Naive thymus-derived CD8-positive, alpha-beta T cell (primary cell): ENCODE data around the gene ZNF75A. TPM values are rescaled to one million over a fixed set of nuclear protein-coding genes. Genes with fewer than 3 reads are reported as not detected.

Experiments used
- ATAC-seq, 2 donors: fragments of 150-1000 bp; cut with Tn5 transposase in 1 of 2; sonication (Bioruptor Pico), chemical (Tn5 transposase) in 1 of 2; 1 replicate in 1 of 2; 2 replicates in 1 of 2; pipeline ENCODE4 v1.10.0; 2021; ENCODE audit warnings: mild to moderate bottlenecking in 2 of 2, moderate library complexity in 2 of 2
- POLR2A ChIA-PET: fragments of 350-600 bp; sonication (Branson Sonifier 250); formaldehyde crosslinking; loops from one replicate; lab custom pipeline; 2021; ENCODE audit warnings: antibody characterized with exemption; lab: Charles Lee
- DNase-seq, 10 donors: peaks; one replicate each; pipeline versions ENCODE4 v3.0.0 to v3.0.0-alpha.2; 2020 to 2022
- H3K27ac Mint-ChIP-seq, 10 donors: one replicate each; pipeline ENCODE4 v1.8.0; 2020 to 2022; ENCODE audit warnings: mild to moderate bottlenecking in 10 of 10, mixed read lengths in 10 of 10, moderate library complexity in 4 of 10, inconsistent platforms in 1 of 10
- H3K27me3 Mint-ChIP-seq, 5 donors: one replicate each; pipeline ENCODE4 v1.8.0; 2021 to 2022; ENCODE audit warnings: mixed read lengths in 5 of 5
- H3K36me3 Mint-ChIP-seq, 3 donors: one replicate each; pipeline ENCODE4 v1.8.0; 2020 to 2022; ENCODE audit warnings: mixed read lengths in 3 of 3, mild to moderate bottlenecking in 2 of 3, inconsistent platforms in 1 of 3
- H3K4me1 Mint-ChIP-seq, 4 donors: one replicate each; pipeline ENCODE4 v1.8.0; 2021 to 2022; ENCODE audit warnings: mixed read lengths in 4 of 4
- H3K4me3 Mint-ChIP-seq, 10 donors: one replicate each; pipeline ENCODE4 v1.8.0; 2020 to 2022; ENCODE audit warnings: mild to moderate bottlenecking in 10 of 10, mixed read lengths in 10 of 10, moderate library complexity in 6 of 10, inconsistent platforms in 1 of 10
- H3K9me3 Mint-ChIP-seq, 9 donors: one replicate each; pipeline ENCODE4 v1.8.0; 2020 to 2022; ENCODE audit warnings: mixed read lengths in 9 of 9, mild to moderate bottlenecking in 3 of 9, inconsistent platforms in 1 of 9, moderate library complexity in 1 of 9
- polyA plus RNA-seq, 3 donors: library from polyadenylated mRNA; unstranded; fragments of 300-500 nt; fragmentation: Illumina TruSeq; gene quantifications; one replicate each; pipeline ENCODE4 v1.2.3, GENCODE V29; 2021
- total RNA-seq, 8 experiments: library from RNA in 2 of 8; stranded (reverse) in 2 of 8; gene quantifications; one replicate each; pipeline ENCODE4 v1.2.3 and lab custom pipeline; 2021 to 2026

Gene ZNF75A
- total and polyA plus RNA-seq, 5 experiments from 2014 or later, result 18.2 to 128 (median 32.3) TPM

DNA sequence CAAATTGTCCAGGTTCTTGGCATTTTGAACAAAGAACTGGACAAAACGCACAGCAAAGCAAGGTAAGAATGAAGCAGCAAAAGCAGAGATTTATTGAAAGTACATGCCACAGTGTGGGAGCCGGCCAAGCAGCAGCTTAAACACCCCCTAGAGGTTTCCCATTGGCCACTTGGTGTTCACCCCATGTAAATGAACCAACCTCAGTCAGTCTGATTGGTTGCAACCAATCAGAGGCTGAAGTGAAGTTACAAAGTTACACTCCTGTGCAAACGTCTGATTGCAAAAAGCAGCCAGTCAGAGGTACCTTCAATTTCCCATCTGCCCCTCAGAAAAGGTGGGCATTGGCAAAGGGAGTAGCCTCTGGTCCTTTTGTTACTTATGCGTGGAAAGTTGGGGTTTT is 30.8 kb upstream of the ZNF75A start:
- Mint-ChIP-seq H3K27ac (no peak overlapping the region), H3K4me1 (peaks cover 0 to 9% (median under 1%) of the 10 kb centered on the region in 4 donors), H3K27me3 (no peaks in the 10 kb centered on the region), H3K9me3 (peaks cover 0 to 19% (median 0%) of the 10 kb centered on the region in 9 donors), H3K4me3 (no peak overlapping the region), H3K36me3 (peaks cover 0 to 4% (median 3%) of the 10 kb centered on the region in 3 donors)
- DNase-seq, result no peak
- POLR2A ChIA-PET, result no interaction called here
- no peak for ATAC-seq

DNA sequence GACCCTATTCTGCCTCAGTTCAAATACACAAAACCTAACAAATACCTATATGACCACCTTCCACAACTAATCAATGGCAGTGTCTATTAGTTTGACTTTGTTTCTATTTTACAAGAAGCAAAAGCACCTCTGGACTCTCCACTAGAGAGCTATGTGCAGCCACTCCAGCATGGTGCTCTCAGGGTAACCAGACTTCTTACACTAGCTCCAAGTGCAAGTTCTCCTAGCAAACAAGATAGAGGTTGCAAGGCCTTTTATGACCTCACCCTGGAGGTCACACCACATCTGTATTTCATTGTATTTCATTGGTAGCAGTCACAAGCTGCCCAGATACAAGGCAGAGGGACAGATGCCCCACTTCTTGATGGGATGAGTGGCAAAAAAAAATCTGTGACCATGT is 30.4 kb upstream of the ZNF75A start:
- POLR2A ChIA-PET, result no interaction called here
- Mint-ChIP-seq H3K36me3 (peaks cover 0 to 2% (median under 1%) of the 10 kb centered on the region in 3 donors), H3K4me1 (peaks cover 0 to 9% (median 2%) of the 10 kb centered on the region in 4 donors), H3K27ac (no peak overlapping the region), H3K27me3 (no peaks in the 10 kb centered on the region), H3K9me3 (peaks cover 0 to 18% (median 0%) of the 10 kb centered on the region in 9 donors), H3K4me3 (no peak overlapping the region)
- no peak for DNase-seq
- no peak for ATAC-seq

DNA sequence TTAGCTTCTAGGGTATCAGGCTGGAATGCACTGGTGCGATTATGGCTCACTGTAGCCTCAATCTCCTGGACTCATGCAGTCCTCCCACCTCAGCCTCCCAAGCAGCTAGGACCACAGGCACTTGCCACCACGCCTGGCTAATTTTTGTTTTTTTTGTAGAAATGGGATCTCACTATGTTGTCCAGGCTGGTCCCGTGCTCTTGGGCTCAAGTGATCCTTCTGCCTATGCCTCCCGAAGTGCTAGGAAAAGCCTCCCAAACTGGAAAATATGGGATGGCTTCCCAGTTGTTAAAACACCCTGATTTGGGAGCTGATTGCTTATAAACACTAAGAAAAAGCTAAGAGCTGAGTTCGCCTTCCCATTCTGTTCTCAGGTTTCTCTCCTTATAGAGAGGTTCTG is 28.6 kb upstream of the ZNF75A start:
- no peak for DNase-seq
- Mint-ChIP-seq H3K4me1 (peaks cover 0 to 12% (median 2%) of the 10 kb centered on the region in 4 donors), H3K36me3 (no peaks in the 10 kb centered on the region), H3K4me3 (no peak overlapping the region), H3K27ac (peak overlapping the region in 1 of 10 donors; percentile 16), H3K27me3 (no peaks in the 10 kb centered on the region), H3K9me3 (peaks cover 0 to 16% (median 0%) of the 10 kb centered on the region in 9 donors)
- no peak for ATAC-seq
- POLR2A ChIA-PET, result interaction anchor here (0.5 to 2.3 kb wide), 6 partner anchors 10 to 995 kb away, joined by 3 to 17 read pairs (median 6); no protein-coding TSS in a partner anchor

GRCh38 chr16:3281222-3281820 is 24.0 kb upstream of the ZNF75A start:
- Mint-ChIP-seq H3K36me3 (peaks cover 13 to 23% (median 22%) of the 10 kb centered on the region in 3 donors), H3K27ac (peak overlapping the region in 2 of 10 donors; percentile 19 to 65), H3K4me1 (peaks cover 15 to 42% (median 37%) of the 10 kb centered on the region in 4 donors), H3K4me3 (peak overlapping the region in 8 of 10 donors; percentile 8 to 97 (median 72)), H3K27me3 (no peaks in the 10 kb centered on the region), H3K9me3 (peaks cover 0 to 17% (median 5%) of the 10 kb centered on the region in 9 donors)
- ATAC-seq (no peak), DNase-seq (no peak)
- POLR2A ChIA-PET, result interaction anchor here (2.3 kb wide), 1 partner anchor 9 kb away, joined by 12 read pairs; no protein-coding TSS in a partner anchor

GRCh38 chr16:3282103-3282729 is 23.1 kb upstream of the ZNF75A start:
- Mint-ChIP-seq H3K4me1 (peaks cover 15 to 47% (median 39%) of the 10 kb centered on the region in 4 donors), H3K27me3 (no peaks in the 10 kb centered on the region)

GRCh38 chr16:3282730-3283542 is 22.4 kb upstream of the ZNF75A start, which contains the start of gene ZNF263:
TSS of gene ZNF263 (plus strand) at chr16:3283491. CDS start at chr16:3283819, 328 bp downstream.
- POLR2A ChIA-PET, result interaction anchor here (0.5 to 5.0 kb wide), 32 partner anchors 10 to 279 kb away, joined by 3 to 59 read pairs (median 4); partner anchors contain the start of genes CLUAP1, NAA60, TIGD7 and ZNF174
- DNase-seq (peak; percentile 88 to 98 (median 92)), ATAC-seq (peak; percentile 89 to 90)
- Mint-ChIP-seq H3K27me3 (no peaks in the 10 kb centered on the region), H3K27ac (peak within 1 kb of the TSS; percentile 94 to 99 (median 98)), H3K4me1 (peaks cover 15 to 47% (median 39%) of the 10 kb centered on the region in 4 donors), H3K9me3 (peaks cover 0 to 30% (median 7%) of the 10 kb centered on the region in 9 donors), H3K4me3 (peak within 1 kb of the TSS; percentile 90 to 98 (median 96)), H3K36me3 (peaks cover 18 to 39% (median 39%) of the 10 kb centered on the region in 3 donors)

More at GRCh38 chr16:3282103-3282729, 23.1 kb upstream of the ZNF75A start:
- ATAC-seq, result peak; percentile 12 to 28
- POLR2A ChIA-PET, result interaction anchor here (0.5 to 5.0 kb wide), 30 partner anchors 10 to 278 kb away, joined by 3 to 59 read pairs (median 5); partner anchors contain the start of genes CLUAP1, NAA60, TIGD7 and ZNF174
- DNase-seq, result no peak
- Mint-ChIP-seq H3K27ac (peak overlapping the region; percentile 89 to 99 (median 96)), H3K4me3 (peak overlapping the region; percentile 90 to 98 (median 96)), H3K9me3 (peaks cover 0 to 22% (median 7%) of the 10 kb centered on the region in 9 donors), H3K36me3 (peaks cover 18 to 32% (median 31%) of the 10 kb centered on the region in 3 donors)

DNA sequence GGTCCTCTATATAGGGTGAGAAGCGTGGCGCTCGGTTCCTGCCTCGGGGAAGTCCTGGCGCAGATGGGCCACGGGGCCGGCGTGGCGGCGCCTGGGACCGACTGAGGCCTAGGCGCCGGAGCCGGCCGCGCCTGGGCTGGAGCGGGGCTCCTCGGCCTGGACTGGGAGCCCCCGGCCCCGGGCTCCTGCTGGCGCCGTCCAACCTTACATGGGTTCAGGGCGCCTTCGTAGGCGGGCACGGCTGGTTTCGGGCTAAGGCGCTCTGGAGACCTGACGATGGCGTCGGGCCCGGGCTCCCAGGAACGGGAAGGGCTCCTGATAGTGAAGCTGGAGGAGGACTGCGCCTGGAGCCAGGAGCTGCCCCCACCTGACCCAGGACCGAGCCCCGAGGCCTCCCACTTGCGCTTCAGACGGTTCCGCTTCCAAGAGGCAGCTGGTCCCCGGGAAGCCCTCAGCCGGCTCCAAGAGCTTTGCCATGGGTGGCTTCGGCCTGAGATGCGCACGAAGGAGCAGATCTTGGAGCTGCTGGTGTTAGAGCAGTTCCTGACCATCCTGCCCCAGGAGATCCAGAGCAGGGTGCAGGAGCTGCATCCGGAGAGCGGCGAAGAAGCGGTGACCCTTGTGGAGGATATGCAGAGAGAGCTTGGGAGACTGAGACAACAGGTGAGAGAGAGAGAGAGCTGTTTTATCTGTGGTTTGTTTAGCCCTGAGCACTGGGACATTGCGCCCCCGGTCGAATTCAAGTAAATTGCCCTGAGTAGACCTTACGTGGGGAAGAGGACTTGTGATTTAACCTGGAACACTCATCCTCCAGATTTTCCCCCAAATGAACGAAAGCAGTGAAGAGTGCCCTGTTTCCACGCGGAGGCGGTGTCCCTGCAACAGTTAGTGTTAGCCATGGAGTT is 21.5 kb upstream of the ZNF75A start:
- Mint-ChIP-seq H3K27ac (peak overlapping the region; percentile 94 to 99 (median 98)), H3K9me3 (peaks cover 0 to 38% (median 10%) of the 10 kb centered on the region in 9 donors), H3K4me1 (peaks cover 15 to 47% (median 39%) of the 10 kb centered on the region in 4 donors), H3K27me3 (no peaks in the 10 kb centered on the region), H3K4me3 (peak overlapping the region; percentile 90 to 98 (median 96)), H3K36me3 (peaks cover 18 to 48% (median 47%) of the 10 kb centered on the region in 3 donors)
- POLR2A ChIA-PET, result interaction anchor here (0.5 to 5.0 kb wide), 31 partner anchors 11 to 280 kb away, joined by 3 to 59 read pairs (median 4); partner anchors contain the start of genes CLUAP1, NAA60, TIGD7 and ZNF174
- ATAC-seq, result no peak
- no peak for DNase-seq

GRCh38 chr16:3285131-3285530 is 20.2 kb upstream of the ZNF75A start:
- Mint-ChIP-seq H3K9me3 (peaks cover 0 to 50% (median 10%) of the 10 kb centered on the region in 9 donors), H3K4me3 (peak overlapping the region; percentile 73 to 98 (median 94))

DNA sequence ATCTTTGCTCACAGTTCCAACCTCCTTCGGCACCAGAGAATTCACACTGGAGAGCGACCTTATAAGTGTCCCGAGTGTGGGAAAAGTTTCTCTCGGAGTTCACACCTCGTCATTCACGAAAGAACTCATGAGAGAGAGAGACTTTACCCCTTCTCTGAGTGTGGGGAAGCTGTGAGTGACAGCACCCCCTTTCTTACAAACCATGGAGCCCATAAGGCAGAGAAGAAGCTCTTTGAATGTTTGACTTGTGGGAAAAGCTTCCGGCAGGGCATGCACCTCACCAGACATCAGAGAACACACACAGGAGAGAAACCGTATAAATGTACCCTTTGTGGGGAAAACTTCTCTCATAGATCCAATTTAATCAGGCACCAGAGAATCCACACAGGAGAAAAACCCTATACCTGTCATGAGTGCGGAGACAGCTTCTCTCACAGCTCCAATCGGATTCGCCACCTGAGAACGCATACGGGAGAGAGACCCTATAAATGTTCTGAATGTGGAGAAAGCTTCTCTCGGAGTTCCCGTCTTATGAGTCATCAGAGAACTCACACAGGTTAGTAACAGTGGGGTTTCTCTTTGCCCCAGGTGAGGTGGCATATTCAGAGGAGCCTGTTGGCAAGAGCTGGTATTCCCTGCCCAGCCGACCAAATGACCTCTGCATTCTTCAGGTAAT is 15.2 kb upstream of the ZNF75A start:
- Mint-ChIP-seq H3K36me3 (peaks cover 37 to 86% (median 82%) of the 10 kb centered on the region in 3 donors), H3K4me3 (peak overlapping the region in 1 of 10 donors; percentile 20), H3K4me1 (peaks cover 3 to 26% (median 12%) of the 10 kb centered on the region in 4 donors), H3K9me3 (peaks cover 5 to 92% (median 35%) of the 10 kb centered on the region in 9 donors), H3K27ac (no peak overlapping the region), H3K27me3 (no peaks in the 10 kb centered on the region)
- no peak for DNase-seq
- ATAC-seq, result no peak
- POLR2A ChIA-PET, result interaction anchor here (0.5 to 1.0 kb wide), 2 partner anchors 167 to 218 kb away, joined by 3 read pairs; no protein-coding TSS in a partner anchor

More at GRCh38 chr16:3285131-3285530, 20.2 kb upstream of the ZNF75A start:
- Mint-ChIP-seq H3K36me3 (peaks cover 18 to 61% (median 61%) of the 10 kb centered on the region in 3 donors), H3K27ac (peak overlapping the region in 7 of 10 donors; percentile 35 to 99 (median 67)), H3K4me1 (peaks cover 15 to 43% (median 37%) of the 10 kb centered on the region in 4 donors), H3K27me3 (no peaks in the 10 kb centered on the region)
- POLR2A ChIA-PET, result interaction anchor here (0.7 to 5.0 kb wide), 5 partner anchors 21 to 159 kb away, joined by 3 to 59 read pairs (median 21); partner anchors contain the start of genes NAA60, TIGD7, ZNF174 and ZNF597
- DNase-seq (no peak), ATAC-seq (no peak)

- H3K27me3 Mint-ChIP-seq, result no peaks in the 10 kb centered on the region
- ATAC-seq, result no peak
- peaks cover 7 to 95% (median 42%) of the 10 kb centered on the region in 9 donors for H3K9me3 Mint-ChIP-seq
- POLR2A ChIA-PET, result interaction anchor here (0.5 kb wide), 1 partner anchor 198 kb away, joined by 4 read pairs; no protein-coding TSS in a partner anchor
- peaks cover 0 to 11% (median 0%) of the 10 kb centered on the region in 4 donors for H3K4me1 Mint-ChIP-seq
- H3K4me3 Mint-ChIP-seq, result no peak overlapping the region
- peaks cover 37 to 76% (median 58%) of the 10 kb centered on the region in 3 donors for H3K36me3 Mint-ChIP-seq
- no peak for DNase-seq
- H3K27ac Mint-ChIP-seq, result no peak overlapping the region
These were observed 12.7 kb upstream of the ZNF75A start for GRCh38 chr16:3292604-3293003.
